ENCODE measurements around the gene CSAD.

CSAD gene

DNA sequence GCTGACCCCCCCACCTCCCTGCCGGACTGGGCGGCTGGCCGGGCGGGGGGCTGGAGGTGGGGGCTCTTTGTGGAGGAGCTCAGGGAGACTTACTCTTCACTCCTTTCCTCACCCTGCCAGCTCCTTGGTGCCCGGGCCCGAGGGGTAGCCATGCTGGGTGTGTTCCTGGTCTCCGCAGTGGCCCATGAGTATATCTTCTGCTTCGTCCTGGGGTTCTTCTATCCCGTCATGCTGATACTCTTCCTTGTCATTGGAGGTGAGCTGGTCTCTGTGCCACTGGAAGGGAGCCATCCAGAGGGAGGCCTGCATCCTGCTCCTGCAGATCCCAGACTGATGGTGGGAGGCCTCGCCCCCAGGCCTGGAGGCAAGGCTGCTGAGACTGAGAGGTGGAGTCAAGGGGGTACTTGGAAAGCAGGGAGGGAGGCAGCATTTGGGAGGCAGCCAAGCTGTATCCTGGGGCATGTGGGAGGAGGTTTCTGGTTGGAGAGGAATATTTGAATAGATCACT, 57.7 kb downstream of the CSAD start:
- no CpG with 5 or more reads among the region's 10 CpGs for WGBS (ENCODE audit: extremely low coverage, insufficient coverage, insufficient read length)
- Histone ChIP-seq H2AFZ (ENCODE audit: insufficient read depth, low read length, poor library complexity) (no peak overlapping the region), H3K9ac (ENCODE audit: low read length) (no peak overlapping the region)

DNA sequence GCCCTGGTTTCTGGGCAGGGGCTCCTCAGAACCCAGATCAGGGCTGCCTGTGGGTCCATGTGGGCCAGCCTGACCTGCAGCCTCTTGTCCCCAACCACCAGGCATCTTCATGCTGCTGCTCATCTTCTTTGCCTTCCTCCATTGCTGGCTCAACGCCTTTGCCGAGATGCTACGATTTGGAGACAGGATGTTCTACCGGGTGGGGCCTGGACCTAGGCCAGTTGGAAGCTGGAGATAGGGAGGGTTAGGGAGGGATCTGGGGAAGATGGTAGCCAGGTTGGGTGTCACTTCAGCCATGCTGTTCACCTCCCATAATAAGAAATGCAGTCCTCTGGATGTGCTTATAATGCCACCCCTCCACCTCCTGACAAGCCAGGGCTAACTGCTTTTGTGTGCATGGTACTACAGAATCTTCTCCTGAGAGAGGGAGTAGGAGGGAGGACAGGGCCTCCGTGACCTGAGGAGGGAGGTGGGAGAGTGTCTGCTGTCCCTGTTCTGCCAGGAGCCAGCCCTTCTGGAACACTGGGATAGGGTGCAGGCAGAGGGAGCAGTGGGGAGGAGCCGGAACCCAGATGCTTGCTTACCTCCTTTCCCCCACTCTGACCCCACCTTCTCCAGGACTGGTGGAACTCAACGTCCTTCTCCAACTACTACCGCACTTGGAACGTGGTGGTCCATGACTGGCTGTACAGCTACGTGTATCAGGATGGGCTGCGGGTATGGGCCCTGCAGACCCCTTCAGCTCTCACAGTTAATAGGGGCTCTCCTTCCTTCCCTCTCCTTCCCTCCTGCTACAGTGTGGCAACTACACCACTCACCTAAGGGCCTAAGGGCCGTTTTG, 59.8 kb downstream of the CSAD start:
- H3K79me2 ChIP-seq (ENCODE audit: control insufficient read depth, insufficient read depth, low read length, poor library complexity): no peaks in the 10 kb centered on the region
- no peak overlapping the region for H4K91ac ChIP-seq (ENCODE audit: low read depth, low read length)
- H4K12ac ChIP-seq (ENCODE audit: low read depth, low read length): no peak overlapping the region
- no peaks in the 10 kb centered on the region for H3K36me3 ChIP-seq (ENCODE audit: control insufficient read depth in 1 of 2, insufficient read depth in 2 of 2, low read length in 2 of 2)
- no peak overlapping the region for H3K4ac ChIP-seq (ENCODE audit: low read depth, low read length)
- DNase-seq: no peak
- WGBS (ENCODE audit: extremely low coverage, insufficient coverage, insufficient read length): no CpG with 5 or more reads among the region's 12 CpGs
- H2AK5ac ChIP-seq (ENCODE audit: low read length): no peak overlapping the region
- H3K14ac ChIP-seq (ENCODE audit: low read length): no peak overlapping the region
- no peak overlapping the region for H3K4me2 ChIP-seq (ENCODE audit: low read length)
- no peak overlapping the region for H3K4me3 ChIP-seq (ENCODE audit: low read depth, low read length)
- no peaks in the 10 kb centered on the region for H3K79me1 ChIP-seq (ENCODE audit: low read length)
- no peak overlapping the region for H3K18ac ChIP-seq (ENCODE audit: low read length)
- H4K8ac ChIP-seq (ENCODE audit: low read depth, low read length): no peak overlapping the region
- H3K27me3 ChIP-seq (ENCODE audit: insufficient read depth, low read length): no peaks in the 10 kb centered on the region
- H3K9ac ChIP-seq (ENCODE audit: low read length): no peak overlapping the region
- peaks cover 3% of the 10 kb centered on the region for H3K9me3 ChIP-seq (ENCODE audit: insufficient read depth, low read depth, low read length)
- H3K23ac ChIP-seq (ENCODE audit: low read length): no peak overlapping the region
- no peak overlapping the region for H2BK12ac ChIP-seq (ENCODE audit: low read length)
- H2AFZ ChIP-seq (ENCODE audit: insufficient read depth, low read length, poor library complexity): no peak overlapping the region
- no peak overlapping the region for H2BK120ac ChIP-seq (ENCODE audit: insufficient read depth, low read length, poor library complexity)
- no peak overlapping the region for H2BK5ac ChIP-seq (ENCODE audit: low read depth, low read length, poor library complexity)
- H3K4me1 ChIP-seq (ENCODE audit: control insufficient read depth in 1 of 2, insufficient read depth in 2 of 2, low read length in 2 of 2): no peaks in the 10 kb centered on the region
- H3K27ac ChIP-seq (ENCODE audit: low read depth, low read length): no peak overlapping the region

More for the DNA sequence above, 57.7 kb downstream of the CSAD start:
- Histone ChIP-seq H3K36me3 (ENCODE audit: control insufficient read depth in 1 of 2, insufficient read depth in 2 of 2, low read length in 2 of 2) (no peaks in the 10 kb centered on the region), H3K79me1 (ENCODE audit: low read length) (no peaks in the 10 kb centered on the region), H2BK12ac (ENCODE audit: low read length) (no peak overlapping the region), H3K79me2 (ENCODE audit: control insufficient read depth, insufficient read depth, low read length, poor library complexity) (no peaks in the 10 kb centered on the region), H2AK5ac (ENCODE audit: low read length) (no peak overlapping the region), H2BK120ac (ENCODE audit: insufficient read depth, low read length, poor library complexity) (no peak overlapping the region), H2BK5ac (ENCODE audit: low read depth, low read length, poor library complexity) (no peak overlapping the region), H3K4me2 (ENCODE audit: low read length) (no peak overlapping the region), H4K12ac (ENCODE audit: low read depth, low read length) (no peak overlapping the region), H3K4me1 (ENCODE audit: control insufficient read depth in 1 of 2, insufficient read depth in 2 of 2, low read length in 2 of 2) (no peaks in the 10 kb centered on the region), H3K4ac (ENCODE audit: low read depth, low read length) (no peak overlapping the region), H3K27ac (ENCODE audit: low read depth, low read length) (no peak overlapping the region), H3K18ac (ENCODE audit: low read length) (no peak overlapping the region), H4K8ac (ENCODE audit: low read depth, low read length) (no peak overlapping the region), H3K14ac (ENCODE audit: low read length) (no peak overlapping the region), H3K9me3 (ENCODE audit: insufficient read depth, low read depth, low read length) (peaks cover 3% of the 10 kb centered on the region), H3K23ac (ENCODE audit: low read length) (no peak overlapping the region), H3K27me3 (ENCODE audit: insufficient read depth, low read length) (no peaks in the 10 kb centered on the region), H4K91ac (ENCODE audit: low read depth, low read length) (no peak overlapping the region), H3K4me3 (ENCODE audit: low read depth, low read length) (no peak overlapping the region)
- DNase-seq: no peak

DNA sequence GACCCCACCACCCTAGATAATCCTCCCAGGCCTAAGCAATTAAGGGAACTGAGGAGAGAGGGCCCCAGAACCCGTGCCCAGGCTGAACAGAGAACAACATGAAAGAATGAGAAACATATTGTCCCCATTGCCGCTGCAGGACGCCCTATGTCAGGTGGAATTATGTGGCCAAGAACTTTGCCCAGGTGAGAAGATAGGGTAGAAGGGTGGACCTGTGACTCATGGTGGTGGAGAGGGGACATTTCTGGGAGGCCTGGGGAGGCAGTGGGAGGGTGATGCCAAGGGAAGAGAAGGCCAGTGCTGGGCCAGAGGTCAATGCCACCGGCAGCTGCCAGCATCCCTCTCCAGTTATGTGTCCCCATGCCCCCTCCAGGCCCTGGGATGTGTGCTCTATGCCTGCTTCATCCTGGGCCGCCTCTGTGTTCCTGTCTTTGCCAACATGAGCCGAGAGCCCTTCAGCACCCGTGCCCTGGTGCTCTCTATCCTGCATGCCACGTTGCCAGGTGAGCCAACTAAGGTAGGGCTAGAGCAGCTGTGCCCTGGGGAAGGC, 61.9 kb downstream of the CSAD start:
- Histone ChIP-seq H4K8ac (ENCODE audit: low read depth, low read length) (no peak overlapping the region), H3K36me3 (ENCODE audit: control insufficient read depth in 1 of 2, insufficient read depth in 2 of 2, low read length in 2 of 2) (no peaks in the 10 kb centered on the region), H3K27ac (ENCODE audit: low read depth, low read length) (no peak overlapping the region), H2BK5ac (ENCODE audit: low read depth, low read length, poor library complexity) (no peak overlapping the region), H4K91ac (ENCODE audit: low read depth, low read length) (no peak overlapping the region), H3K4me3 (ENCODE audit: low read depth, low read length) (no peak overlapping the region), H3K9ac (ENCODE audit: low read length) (no peak overlapping the region), H3K79me2 (ENCODE audit: control insufficient read depth, insufficient read depth, low read length, poor library complexity) (no peaks in the 10 kb centered on the region), H3K14ac (ENCODE audit: low read length) (no peak overlapping the region), H3K4me2 (ENCODE audit: low read length) (no peak overlapping the region), H2AK5ac (ENCODE audit: low read length) (no peak overlapping the region), H2BK120ac (ENCODE audit: insufficient read depth, low read length, poor library complexity) (no peak overlapping the region), H2BK12ac (ENCODE audit: low read length) (no peak overlapping the region), H3K18ac (ENCODE audit: low read length) (no peak overlapping the region), H3K27me3 (ENCODE audit: insufficient read depth, low read length) (no peaks in the 10 kb centered on the region), H3K9me3 (ENCODE audit: insufficient read depth, low read depth, low read length) (peaks cover 3% of the 10 kb centered on the region), H3K79me1 (ENCODE audit: low read length) (no peaks in the 10 kb centered on the region), H3K23ac (ENCODE audit: low read length) (no peak overlapping the region), H3K4ac (ENCODE audit: low read depth, low read length) (no peak overlapping the region), H3K4me1 (ENCODE audit: control insufficient read depth in 1 of 2, insufficient read depth in 2 of 2, low read length in 2 of 2) (no peaks in the 10 kb centered on the region), H4K12ac (ENCODE audit: low read depth, low read length) (no peak overlapping the region), H2AFZ (ENCODE audit: insufficient read depth, low read length, poor library complexity) (no peak overlapping the region)
- no peak for DNase-seq
- WGBS (ENCODE audit: extremely low coverage, insufficient coverage, insufficient read length): no CpG with 5 or more reads among the region's 8 CpGs

DNA sequence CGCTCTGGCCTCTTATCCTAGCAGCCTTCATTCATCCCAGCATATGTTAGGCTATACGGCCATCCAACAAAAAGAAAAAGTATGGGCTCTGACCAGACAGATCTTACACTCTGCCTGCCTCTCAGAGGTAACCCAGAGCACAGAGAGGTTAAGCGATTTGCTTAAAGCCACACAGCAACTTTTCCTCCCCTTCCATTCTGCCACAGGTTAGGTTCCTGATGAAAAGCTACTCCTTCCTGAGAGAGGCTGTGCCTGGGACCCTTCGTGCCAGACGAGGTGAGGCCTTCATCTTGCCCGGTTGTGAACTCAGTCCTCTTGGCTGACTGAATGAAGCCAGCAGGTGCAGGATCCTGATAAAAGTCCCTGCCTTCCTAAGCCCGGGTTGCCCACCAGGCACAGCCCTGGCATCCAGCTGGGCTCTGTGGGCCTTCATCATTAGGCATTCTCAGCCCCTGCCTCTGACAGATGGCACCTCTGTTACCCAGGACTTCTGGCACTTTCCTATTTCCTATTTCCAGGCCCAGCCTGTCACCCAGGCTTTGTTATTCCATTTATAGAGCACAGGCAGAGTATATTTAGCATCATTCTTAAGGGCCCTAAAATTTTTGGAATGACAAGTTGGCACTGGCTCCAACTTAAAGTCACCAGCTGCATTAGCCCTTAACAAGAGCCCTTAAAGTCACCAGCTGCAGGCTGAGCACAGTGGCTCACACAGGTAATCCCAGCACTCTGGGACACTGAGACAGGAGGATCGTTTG, 64.7 kb downstream of the CSAD start:
- Histone ChIP-seq H2BK5ac (ENCODE audit: low read depth, low read length, poor library complexity) (no peak overlapping the region), H3K14ac (ENCODE audit: low read length) (no peak overlapping the region), H2AFZ (ENCODE audit: insufficient read depth, low read length, poor library complexity) (no peak overlapping the region), H3K18ac (ENCODE audit: low read length) (no peak overlapping the region), H2BK120ac (ENCODE audit: insufficient read depth, low read length, poor library complexity) (no peak overlapping the region), H3K27ac (ENCODE audit: low read depth, low read length) (no peak overlapping the region), H4K91ac (ENCODE audit: low read depth, low read length) (no peak overlapping the region), H2BK12ac (ENCODE audit: low read length) (no peak overlapping the region), H3K4me2 (ENCODE audit: low read length) (no peak overlapping the region), H3K79me2 (ENCODE audit: control insufficient read depth, insufficient read depth, low read length, poor library complexity) (no peaks in the 10 kb centered on the region), H3K4ac (ENCODE audit: low read depth, low read length) (no peak overlapping the region), H4K8ac (ENCODE audit: low read depth, low read length) (no peak overlapping the region), H3K27me3 (ENCODE audit: insufficient read depth, low read length) (no peaks in the 10 kb centered on the region), H3K36me3 (ENCODE audit: control insufficient read depth in 1 of 2, insufficient read depth in 2 of 2, low read length in 2 of 2) (no peaks in the 10 kb centered on the region), H2AK5ac (ENCODE audit: low read length) (no peak overlapping the region), H3K4me1 (ENCODE audit: control insufficient read depth in 1 of 2, insufficient read depth in 2 of 2, low read length in 2 of 2) (no peaks in the 10 kb centered on the region), H3K9ac (ENCODE audit: low read length) (no peak overlapping the region), H4K12ac (ENCODE audit: low read depth, low read length) (no peak overlapping the region), H3K79me1 (ENCODE audit: low read length) (no peaks in the 10 kb centered on the region), H3K9me3 (ENCODE audit: insufficient read depth, low read depth, low read length) (no peaks in the 10 kb centered on the region), H3K4me3 (ENCODE audit: low read depth, low read length) (no peak overlapping the region), H3K23ac (ENCODE audit: low read length) (no peak overlapping the region)
- no peak for DNase-seq
- no CpG with 5 or more reads among the region's 8 CpGs for WGBS (ENCODE audit: extremely low coverage, insufficient coverage, insufficient read length)
